RPMI7951 (cell line): Measurements from ENCODE around the gene MAP3K14. TPM values are rescaled to one million over a fixed set of nuclear protein-coding genes. Genes with fewer than 3 reads are reported as not detected.
A peak's percentile ranks its signal among the peaks of the same experiment; 100 is the strongest.
"Not testable (repeated sequence)": the region's sequence is repeated elsewhere in the genome, so short reads cannot be mapped to it uniquely, and the experiment has no call there.

Experiments
- DNase-seq: peaks from one replicate; pipeline ENCODE4 v3.0.0-alpha.2; 2012; ENCODE audit warnings: low read depth
- total RNA-seq: library from RNA; depleted of rRNA; stranded (reverse); fragments of >200 nt; shearing (Covaris generic); gene quantifications from 2 replicates; pipeline ENCODE4 v1.2.3, GENCODE V29; 2014

MAP3K14 gene
- total RNA-seq, 1 experiment from 2014 or later, result 2.9 TPM

GRCh38 chr17:45258981-45259380 is 57.8 kb downstream of the MAP3K14 start:
- no peak for DNase-seq

GRCh38 chr17:45257115-45257514 is 59.7 kb downstream of the MAP3K14 start:
- DNase-seq, result no peak

DNA sequence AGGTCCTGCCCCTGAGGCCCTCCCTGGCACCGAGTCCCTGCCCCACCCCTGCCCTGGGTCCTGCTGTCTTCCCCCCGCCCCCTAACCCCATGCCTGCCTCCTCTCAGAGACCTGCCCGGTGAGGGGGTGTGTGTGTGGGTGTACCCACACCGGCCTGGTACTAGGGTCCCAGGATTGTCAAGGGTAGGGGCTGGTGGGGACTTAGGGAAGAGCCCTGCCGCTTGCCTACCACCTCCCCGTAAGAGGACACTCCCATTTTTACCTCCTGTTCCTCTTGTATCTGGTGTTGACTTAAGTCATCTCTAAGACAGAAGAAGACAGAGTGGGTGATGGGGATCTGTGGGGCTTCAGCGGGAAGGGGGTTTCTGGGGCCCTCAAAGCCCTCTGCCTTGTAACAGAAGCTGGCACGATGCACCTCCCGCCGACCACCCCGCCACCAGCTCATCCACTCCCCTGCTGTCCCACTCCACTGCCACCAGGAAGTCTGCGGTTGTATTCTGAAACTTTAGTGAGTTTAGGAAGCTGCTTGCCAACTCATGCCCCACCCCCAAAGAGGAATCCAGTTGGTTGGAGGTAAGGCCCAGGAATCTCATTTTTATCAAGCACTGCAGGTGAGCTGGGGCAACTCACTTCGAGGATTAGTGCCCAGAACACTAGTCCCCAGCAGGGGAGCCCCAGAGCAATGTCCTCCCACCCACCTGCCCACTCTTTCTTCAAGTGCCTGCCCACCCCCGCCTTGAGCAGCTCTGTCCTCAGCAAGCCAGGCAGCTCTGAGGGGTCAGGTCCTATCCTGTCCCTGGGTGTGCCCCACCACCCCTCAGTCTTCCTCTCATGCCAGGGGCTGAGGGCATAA is 60.5 kb downstream of the MAP3K14 start:
- peak; percentile 21 for DNase-seq

DNA sequence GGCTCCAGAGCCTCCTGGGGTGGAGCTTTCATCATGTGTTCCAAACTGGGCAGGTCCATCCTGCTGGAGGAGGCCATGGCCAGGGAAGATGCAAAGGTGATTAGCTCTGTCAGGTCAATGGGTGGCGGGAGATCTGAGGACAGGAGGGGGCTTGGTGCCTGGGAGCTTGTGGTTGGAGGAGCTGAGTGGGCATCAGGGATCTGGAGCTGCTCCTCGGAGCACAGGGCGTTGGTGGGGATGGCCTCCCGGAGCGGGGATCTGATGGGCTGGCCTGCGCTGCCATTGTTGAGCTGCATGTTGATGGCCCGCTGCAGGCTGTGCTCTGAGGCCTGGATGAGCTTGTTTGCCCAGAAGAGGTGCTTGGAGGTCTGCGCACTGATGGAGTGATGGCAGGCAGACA is 61.5 kb downstream of the MAP3K14 start:
- no peak for DNase-seq

- DNase-seq, result no peak
Observed at GRCh38 chr17:45253879-45254278, 62.9 kb downstream of the MAP3K14 start.

DNA sequence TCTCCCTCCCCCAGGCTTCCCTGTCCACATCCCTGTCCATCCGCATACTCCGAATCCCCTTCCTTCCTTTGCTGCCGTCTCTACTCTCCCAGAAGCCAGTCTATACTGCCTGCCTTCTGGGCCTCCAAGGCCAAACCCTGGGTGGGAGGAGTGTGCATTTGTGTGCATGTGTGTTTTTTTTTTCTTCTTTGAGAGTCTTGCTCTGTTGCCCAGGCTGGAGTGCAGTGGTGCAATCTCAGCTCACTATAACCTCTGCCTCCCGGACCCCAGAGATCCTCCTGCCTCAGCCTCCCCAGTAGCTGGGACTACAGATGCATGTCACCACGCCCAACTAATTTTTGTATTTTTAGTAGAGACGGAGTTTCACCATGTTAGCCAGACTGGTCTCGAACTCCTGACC is 63.6 kb downstream of the MAP3K14 start:
- not testable (repeated sequence) for DNase-seq

- DNase-seq, result no peak
Observed at GRCh38 chr17:45251931-45252330, 64.9 kb downstream of the MAP3K14 start.

DNA sequence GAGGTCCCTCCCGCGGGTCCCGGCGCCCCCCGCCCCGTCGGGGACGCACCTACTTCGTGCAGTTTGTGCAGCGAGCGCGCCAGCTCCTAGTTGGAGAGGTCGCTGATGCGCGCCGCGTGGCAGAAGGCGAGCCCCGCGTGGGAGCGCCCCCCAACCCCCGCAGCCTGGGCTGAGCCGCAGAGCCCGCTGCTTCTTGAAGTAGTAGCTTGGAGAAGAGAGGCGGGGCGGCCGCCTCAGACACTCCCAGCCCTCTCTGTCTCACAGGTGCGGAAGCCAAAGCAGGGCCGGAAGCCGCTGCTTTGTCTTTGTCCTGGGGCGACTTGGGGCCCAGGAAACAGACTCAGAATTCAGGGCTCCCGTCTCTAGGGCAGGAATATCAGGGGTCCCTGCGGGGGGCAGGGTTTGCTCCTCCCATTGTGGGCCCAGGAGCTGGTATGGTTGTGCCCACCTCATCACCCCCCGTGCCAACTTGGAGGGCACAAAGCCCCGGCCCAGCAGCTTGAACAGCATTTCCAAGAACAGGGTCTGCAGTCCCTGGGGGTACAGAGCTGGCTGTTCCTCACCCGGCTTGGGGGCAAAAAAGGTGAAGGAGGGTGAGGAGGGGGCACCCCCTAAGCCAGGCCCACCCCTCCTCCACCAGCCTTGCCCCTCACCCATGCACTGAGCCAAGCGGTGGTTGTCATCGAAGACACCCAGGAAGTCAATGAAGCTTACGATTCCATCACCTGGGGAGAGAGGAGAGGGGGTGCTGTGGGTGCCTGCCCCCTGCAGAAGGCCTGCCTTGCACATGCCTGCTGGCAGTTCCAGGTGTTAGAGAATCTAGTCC is 68.5 kb downstream of the MAP3K14 start:
- no peak for DNase-seq

DNA sequence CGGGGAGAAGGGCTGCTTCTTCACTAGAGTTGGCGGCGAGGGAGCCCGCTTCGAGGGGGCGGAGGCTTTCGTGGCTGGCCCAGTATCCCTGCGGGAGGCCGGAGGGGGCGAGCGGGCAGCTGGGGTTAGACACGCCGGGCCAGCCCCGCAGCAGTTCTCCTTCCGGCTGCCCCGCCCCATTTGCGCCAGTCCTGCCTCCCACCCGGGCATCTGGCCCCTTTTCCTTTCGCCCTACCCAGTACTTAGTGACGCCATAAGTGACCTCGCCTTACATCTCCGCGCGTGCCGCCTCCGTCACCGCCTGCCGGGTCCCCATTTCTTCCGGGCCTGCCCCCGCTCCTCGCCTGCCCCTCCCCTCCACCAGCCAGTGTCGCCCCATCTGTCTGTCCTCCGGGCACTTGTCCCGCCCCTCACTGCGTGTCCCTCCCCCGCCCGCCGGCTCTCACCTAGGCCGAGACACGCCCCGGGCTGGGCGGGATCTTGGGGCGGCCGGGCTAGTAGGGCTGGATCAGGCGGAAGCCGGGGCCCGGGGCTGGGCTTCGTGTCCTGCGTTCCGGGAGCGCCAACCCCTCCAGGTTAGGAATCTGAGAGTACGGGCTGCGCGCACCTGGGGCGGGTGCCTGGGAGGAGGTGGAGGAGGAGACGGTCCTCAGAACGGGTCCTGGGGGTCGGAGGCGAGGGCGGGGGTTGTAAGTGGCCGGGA is 69.2 kb downstream of the MAP3K14 start:
- peak; percentile 86 for DNase-seq

DNA sequence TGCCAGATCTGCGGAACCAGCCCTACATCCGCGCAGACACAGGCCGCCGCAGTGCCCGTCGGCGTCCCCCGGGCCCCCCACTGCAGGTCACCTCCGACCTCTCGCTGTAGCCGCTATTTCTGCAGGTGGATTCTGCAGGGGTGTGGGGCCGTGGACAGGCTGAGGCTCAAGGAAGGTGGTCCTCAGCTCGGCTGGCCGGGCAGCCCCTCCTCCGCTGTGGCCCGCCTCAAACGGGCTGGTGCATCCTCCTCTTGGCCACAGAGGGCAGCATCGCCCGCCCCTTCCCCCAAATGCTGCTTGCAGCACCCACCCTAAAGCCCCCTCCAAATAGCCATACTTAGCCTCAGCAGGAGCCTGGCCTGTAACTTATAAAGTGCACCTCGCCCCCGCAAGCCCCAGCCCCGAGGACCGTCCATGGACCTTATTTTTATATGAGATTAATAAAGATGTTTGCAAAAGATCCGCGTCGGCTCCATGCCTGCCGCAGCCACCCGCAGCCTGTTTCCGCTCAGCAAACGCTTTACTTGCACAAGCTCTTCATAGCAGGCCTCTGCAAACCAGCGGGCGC is 69.9 kb downstream of the MAP3K14 start:
- no peak for DNase-seq

GRCh38 chr17:45246338-45246737 is 70.5 kb downstream of the MAP3K14 start:
- DNase-seq, result no peak

- no peak for DNase-seq
Observed at GRCh38 chr17:45244725-45245656, 71.8 kb downstream of the MAP3K14 start.

DNA sequence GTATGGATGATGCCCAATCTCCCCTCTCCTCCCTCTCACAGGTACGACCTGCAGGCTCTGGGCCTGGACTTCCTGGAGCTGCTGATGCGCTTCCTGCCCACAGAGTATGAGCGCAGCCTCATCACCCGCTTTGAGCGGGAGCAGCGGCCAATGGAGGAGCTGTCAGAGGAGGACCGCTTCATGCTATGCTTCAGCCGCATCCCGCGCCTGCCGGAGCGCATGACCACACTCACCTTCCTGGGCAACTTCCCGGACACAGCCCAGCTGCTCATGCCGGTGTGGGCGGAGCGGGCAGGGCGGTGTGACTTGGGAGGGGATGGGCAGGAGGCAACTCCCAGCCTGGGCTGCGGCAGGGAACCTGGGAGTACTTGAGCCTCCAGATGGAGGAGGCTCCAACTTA is 73.1 kb downstream of the MAP3K14 start:
- no peak for DNase-seq

DNA sequence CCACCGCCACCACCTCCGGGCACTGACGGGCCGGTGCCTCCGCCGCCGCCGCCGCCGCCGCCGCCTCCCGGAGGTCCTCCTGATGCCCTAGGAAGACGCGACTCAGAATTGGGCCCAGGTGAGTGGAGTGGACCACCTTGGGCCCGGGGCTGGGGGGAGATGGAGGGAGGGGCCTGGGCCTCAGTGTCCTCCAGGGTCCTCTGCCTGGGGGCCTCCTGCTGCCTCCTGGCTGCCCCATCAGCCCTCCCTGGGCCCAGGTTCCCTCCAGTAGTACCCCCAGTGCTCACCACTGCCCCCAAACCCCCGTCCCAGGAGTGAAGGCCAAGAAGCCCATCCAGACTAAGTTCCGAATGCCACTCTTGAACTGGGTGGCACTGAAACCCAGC is 74.8 kb downstream of the MAP3K14 start:
- no peak for DNase-seq

GRCh38 chr17:45241328-45242028 is 75.3 kb downstream of the MAP3K14 start:
- DNase-seq, result no peak

DNA sequence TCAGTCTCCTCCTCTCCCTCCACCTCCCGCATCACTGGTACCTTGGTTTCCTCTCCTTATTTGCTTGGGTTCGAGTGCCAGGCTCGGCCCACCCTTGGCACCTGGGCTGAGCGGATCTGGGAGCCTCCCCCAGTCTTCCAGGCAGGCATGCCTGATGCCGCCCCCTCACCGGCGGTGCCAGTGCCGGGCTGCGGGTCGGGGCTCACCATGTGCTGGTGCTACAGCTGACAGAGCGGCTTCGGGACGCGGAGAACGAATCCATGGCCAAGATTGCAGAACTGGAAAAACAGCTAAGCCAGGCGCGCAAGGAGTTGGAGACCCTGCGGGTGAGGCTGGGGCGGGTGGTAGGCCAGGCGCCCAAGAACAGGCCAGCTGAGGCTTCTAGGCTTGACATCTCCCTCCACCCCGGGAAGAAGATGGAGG is 75.9 kb downstream of the MAP3K14 start:
- DNase-seq, result no peak

GRCh38 chr17:45238155-45238774 is 78.6 kb downstream of the MAP3K14 start:
- DNase-seq, result no peak

DNA sequence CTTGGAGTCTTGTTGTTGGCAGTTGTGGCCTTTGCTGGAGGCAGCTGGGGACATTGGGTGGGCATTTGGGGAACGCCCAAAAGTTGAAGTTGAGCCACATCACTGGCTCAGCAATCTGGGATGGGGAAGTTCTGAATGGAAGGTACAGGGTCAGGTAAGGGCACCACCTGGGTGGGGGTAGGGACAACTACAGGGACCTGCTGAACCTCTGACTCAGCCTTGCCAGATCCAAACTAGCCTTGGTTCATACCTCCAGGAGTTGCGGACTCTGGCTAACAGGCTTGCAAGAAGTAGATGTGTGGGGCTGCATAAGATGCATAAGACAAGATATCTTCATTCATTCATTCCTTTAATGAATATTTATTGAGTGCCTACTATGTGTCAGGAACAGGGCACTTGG is 79.1 kb downstream of the MAP3K14 start:
- DNase-seq, result no peak

GRCh38 chr17:45236282-45236606 is 80.6 kb downstream of the MAP3K14 start:
- DNase-seq, result no peak
